Transverse colon (tissue), 4 donors: Measurements from ENCODE around the gene AADAC. TPM values are rescaled to one million over a fixed set of nuclear protein-coding genes. Genes with fewer than 3 reads are reported as not detected.

Experiments used
- DNase-seq: peaks from one replicate; pipeline ENCODE4 v3.0.0-alpha.2; 2019
- H3K27ac ChIP-seq, 4 donors: fragments of 200-600 bp; sonication (generic); 2 replicates each; pipeline ENCODE4 v1.5.1; 2016 to 2018; ENCODE audit warnings: inconsistent platforms in 4 of 4
- H3K27me3 ChIP-seq: fragments of 200-600 bp; sonication (generic); 2 replicates; pipeline ENCODE4 v1.5.1; 2017; ENCODE audit warnings: inconsistent platforms
- H3K36me3 ChIP-seq, 4 donors: fragments of 200-600 bp; sonication (generic); 2 replicates each; pipeline ENCODE4 v1.5.1; 2017 to 2019; ENCODE audit warnings: inconsistent platforms in 4 of 4
- H3K4me1 ChIP-seq, 4 donors: fragments of 200-600 bp; sonication (generic); 2 replicates each; pipeline ENCODE4 v1.5.1; 2017 to 2020; ENCODE audit warnings: inconsistent platforms in 4 of 4
- H3K4me3 ChIP-seq, 4 donors: fragments of 200-600 bp; sonication (generic); 1 replicate in 1 of 4; 2 replicates in 3 of 4; pipeline versions ENCODE4 v1.5.1 to v1.6.1; 2017 to 2019; ENCODE audit warnings: inconsistent platforms in 4 of 4
- H3K9me3 ChIP-seq, 2 donors: fragments of 200-600 bp; sonication (generic); 2 replicates each; pipeline ENCODE4 v1.5.1; 2017 to 2019; ENCODE audit warnings: inconsistent platforms in 2 of 2
- EP300 ChIP-seq: sonication (generic); formaldehyde crosslinking; IDR thresholded peaks from one replicate; pipeline ENCODE4 v1.6.1; 2017; ENCODE audit warnings: antibody characterized with exemption, low read depth
- POLR2A ChIP-seq: fragments of 450-650 bp; IDR thresholded peaks from one replicate; pipeline ENCODE4 v1.6.1; 2016; ENCODE audit warnings: antibody characterized with exemption, mild to moderate bottlenecking, moderate library complexity
- POLR2AphosphoS5 ChIP-seq, 3 donors: sonication (generic); formaldehyde crosslinking; IDR thresholded peaks; one replicate each; pipeline ENCODE4 v1.6.1; 2016; ENCODE audit warnings: antibody characterized with exemption in 3 of 3
- WGBS, 2 donors: methylation state at CpG; one replicate each; pipeline ENCODE4 v1.1.5; 2018; ENCODE audit warnings: low coverage in 1 of 2; 5-methylcytosine and 5-hydroxymethylcytosine counted together
- in situ Hi-C, 4 donors: fragments of 200-750 bp; cut with MboI; loops; one replicate each; pipeline versions ENCODE4 v1.15.0 to v1.15.1; 2017; ENCODE audit warnings: low sequenced_read_pairs in 3 of 4, low pct_ligation_motif_present in 1 of 4, low pct_unique_long_range_greater_than_20kb in 1 of 4
- intact Hi-C: fragments of 100-400 bp; cut with DNase I; formaldehyde crosslinking; loops from one replicate; pipeline ENCODE4 v1.15.1; 2023; ENCODE audit warnings: low total_unique reads
- total RNA-seq, 4 donors: library from RNA; depleted of rRNA; stranded (reverse); fragments of >200 nt; gene quantifications; one replicate each; pipeline ENCODE4 v1.1.0, GENCODE V29; 2016
- TF ChIP-seq, protein P1 (sequence below), 5 experiments: fragments of 200-600 bp in 3 of 5; fragments of 450-650 bp in 2 of 5; sonication (generic) in 3 of 5; IDR thresholded peaks; 1 replicate in 2 of 5; 2 replicates in 3 of 5; pipeline ENCODE4 v1.5.1; 2016 to 2017; ENCODE audit warnings: antibody characterized with exemption in 5 of 5, inconsistent platforms in 3 of 5, mild to moderate bottlenecking in 2 of 5, moderate library complexity in 1 of 5

Gene AADAC
- total RNA-seq, 4 donors from 2014 or later = 0.95 TPM; not detected in 3

- intact Hi-C loops = no loop called here
- in situ Hi-C loops = no loop called here
- no peak overlapping the region for H3K27ac ChIP-seq
Observed at GRCh38 chr3:151774235-151774634, 39.7 kb upstream of the AADAC start.

DNA sequence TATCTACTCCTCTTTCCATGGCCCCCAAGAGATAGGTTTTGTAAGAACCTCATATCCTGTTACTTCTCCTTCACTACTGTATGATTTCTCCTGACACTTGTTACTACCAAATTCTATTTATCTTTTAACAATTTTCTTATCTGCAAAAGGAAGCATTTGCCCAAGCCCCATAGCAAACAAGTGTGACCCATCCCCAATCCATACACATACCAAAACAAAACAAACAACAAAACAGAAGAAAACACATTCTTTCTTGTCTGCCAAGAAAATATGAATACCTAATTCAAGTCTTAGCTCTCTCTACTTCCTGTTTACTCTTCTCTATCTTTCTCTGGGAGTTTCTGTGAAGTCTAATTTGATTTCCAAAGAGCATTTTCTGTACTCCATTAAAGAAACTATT, 39.0 kb upstream of the AADAC start:
- no peak overlapping the region for H3K4me3 ChIP-seq
- peaks cover 0 to 37% (median 3%) of the 10 kb centered on the region in 4 donors for H3K4me1 ChIP-seq
- no peak for TF ChIP-seq POLR2AphosphoS5 (IDR thresholded peaks at IDR 0.05)
- no peak for TF ChIP-seq POLR2A
- TF ChIP-seq EP300 = no peak
- TF ChIP-seq, protein P1, sequence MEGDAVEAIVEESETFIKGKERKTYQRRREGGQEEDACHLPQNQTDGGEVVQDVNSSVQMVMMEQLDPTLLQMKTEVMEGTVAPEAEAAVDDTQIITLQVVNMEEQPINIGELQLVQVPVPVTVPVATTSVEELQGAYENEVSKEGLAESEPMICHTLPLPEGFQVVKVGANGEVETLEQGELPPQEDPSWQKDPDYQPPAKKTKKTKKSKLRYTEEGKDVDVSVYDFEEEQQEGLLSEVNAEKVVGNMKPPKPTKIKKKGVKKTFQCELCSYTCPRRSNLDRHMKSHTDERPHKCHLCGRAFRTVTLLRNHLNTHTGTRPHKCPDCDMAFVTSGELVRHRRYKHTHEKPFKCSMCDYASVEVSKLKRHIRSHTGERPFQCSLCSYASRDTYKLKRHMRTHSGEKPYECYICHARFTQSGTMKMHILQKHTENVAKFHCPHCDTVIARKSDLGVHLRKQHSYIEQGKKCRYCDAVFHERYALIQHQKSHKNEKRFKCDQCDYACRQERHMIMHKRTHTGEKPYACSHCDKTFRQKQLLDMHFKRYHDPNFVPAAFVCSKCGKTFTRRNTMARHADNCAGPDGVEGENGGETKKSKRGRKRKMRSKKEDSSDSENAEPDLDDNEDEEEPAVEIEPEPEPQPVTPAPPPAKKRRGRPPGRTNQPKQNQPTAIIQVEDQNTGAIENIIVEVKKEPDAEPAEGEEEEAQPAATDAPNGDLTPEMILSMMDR (IDR thresholded peaks at IDR 0.05) = no peak
- no peak for DNase-seq
- in situ Hi-C loops = no loop called here
- H3K9me3 ChIP-seq = no peaks in the 10 kb centered on the region
- no peak overlapping the region for H3K27ac ChIP-seq
- intact Hi-C loops = no loop called here
- no peaks in the 10 kb centered on the region for H3K36me3 ChIP-seq
- H3K27me3 ChIP-seq = no peaks in the 10 kb centered on the region

More at GRCh38 chr3:151774235-151774634, 39.7 kb upstream of the AADAC start:
- peaks cover 0 to 33% (median 9%) of the 10 kb centered on the region in 4 donors for H3K4me1 ChIP-seq
- no peaks in the 10 kb centered on the region for H3K9me3 ChIP-seq
- DNase-seq = no peak
- no peak overlapping the region for H3K4me3 ChIP-seq
- no peaks in the 10 kb centered on the region for H3K36me3 ChIP-seq
- no peaks in the 10 kb centered on the region for H3K27me3 ChIP-seq
- 76 to 89% methylated on average over 1 of the region's 1 CpG for WGBS, 2 donors
- TF ChIP-seq, protein P1 (IDR thresholded peaks at IDR 0.05) = no peak
- TF ChIP-seq POLR2AphosphoS5 (IDR thresholded peaks at IDR 0.05) (no peak), POLR2A (no peak)

- Histone ChIP-seq H3K36me3 (no peaks in the 10 kb centered on the region), H3K4me1 (peaks cover 0 to 31% (median 0%) of the 10 kb centered on the region in 4 donors), H3K27ac (no peak overlapping the region), H3K9me3 (no peaks in the 10 kb centered on the region), H3K4me3 (no peak overlapping the region), H3K27me3 (no peaks in the 10 kb centered on the region)
- WGBS, 2 donors = 48 to 65% methylated on average over 4 of the region's 4 CpGs
- TF ChIP-seq POLR2AphosphoS5 (IDR thresholded peaks at IDR 0.05) (no peak), POLR2A (no peak), EP300 (no peak)
- TF ChIP-seq, protein P1 (IDR thresholded peaks at IDR 0.05) = no peak
- no peak for DNase-seq
- intact Hi-C loops = no loop called here
- in situ Hi-C loops = no loop called here
Observed at GRCh38 chr3:151775314-151776258, 38.3 kb upstream of the AADAC start.

DNA sequence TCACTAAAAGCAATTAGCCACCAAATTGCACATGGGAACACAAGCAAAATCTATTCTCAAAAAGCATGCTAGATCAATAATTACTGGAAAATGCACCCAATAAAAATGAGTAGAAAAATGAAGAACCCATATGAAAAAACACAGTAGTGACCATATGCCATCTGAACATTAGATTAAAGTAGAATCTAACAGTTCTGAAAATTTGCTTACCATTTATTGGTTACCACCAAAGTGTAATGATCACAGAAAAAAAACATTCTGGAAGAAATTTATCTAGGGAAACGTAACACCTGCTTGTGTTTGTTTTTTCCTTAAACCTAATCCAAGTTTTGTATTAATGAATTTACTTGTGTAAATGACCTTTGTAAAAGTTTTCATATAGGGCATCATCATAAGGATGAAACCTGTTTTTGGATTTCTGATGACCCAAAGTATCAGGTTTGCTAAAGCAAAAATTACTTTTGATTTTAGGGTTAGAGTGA, 37.6 kb upstream of the AADAC start:
- in situ Hi-C loops (no loop called here), intact Hi-C loops (no loop called here)
- Histone ChIP-seq H3K36me3 (no peaks in the 10 kb centered on the region), H3K4me1 (peaks cover 0 to 24% (median 0%) of the 10 kb centered on the region in 4 donors), H3K27ac (no peak overlapping the region), H3K27me3 (no peaks in the 10 kb centered on the region), H3K9me3 (no peaks in the 10 kb centered on the region), H3K4me3 (no peak overlapping the region)
- DNase-seq = no peak
- TF ChIP-seq, protein P1 (IDR thresholded peaks at IDR 0.05) = no peak
- TF ChIP-seq POLR2AphosphoS5 (IDR thresholded peaks at IDR 0.05) = no peak
- TF ChIP-seq POLR2A = no peak
- TF ChIP-seq EP300 = no peak
- WGBS, 2 donors = 66 to 69% methylated on average over 1 of the region's 1 CpG
